ENCODE results near the gene MSI2. TPM values are rescaled to one million over a fixed set of nuclear protein-coding genes. Genes with fewer than 3 reads are reported as not detected.
A peak's percentile ranks its signal among the peaks of the same experiment; 100 is the strongest.

The MSI2 gene
- total RNA-seq, 1 experiment from 2014 or later, result 169 TPM

- Histone ChIP-seq H3K36me3 (ENCODE audit: insufficient read depth, low read length) (no peaks in the 10 kb centered on the region), H3K4me3 (ENCODE audit: low read length) (no peak overlapping the region), H3K9ac (ENCODE audit: low read length) (no peak overlapping the region), H3K27ac (ENCODE audit: low read length) (peak overlapping the region; percentile 61), H3K4me1 (ENCODE audit: low read length) (peaks cover 50% of the 10 kb centered on the region), H3K79me2 (ENCODE audit: low read length) (peaks cover 78% of the 10 kb centered on the region), H3K9me3 (ENCODE audit: low read length) (no peaks in the 10 kb centered on the region), H2AFZ (ENCODE audit: low read length) (no peak overlapping the region), H4K20me1 (ENCODE audit: insufficient read depth, low read depth, low read length) (no peaks in the 10 kb centered on the region), H3K4me2 (ENCODE audit: low read depth, low read length, poor library complexity, severe bottlenecking) (no peak overlapping the region), H3K27me3 (ENCODE audit: low read length) (no peaks in the 10 kb centered on the region), H3K9me2 (replicated peaks; ENCODE audit: insufficient read depth, low read length) (no peaks in the 10 kb centered on the region)
- DNase-seq, result no peak
Measured at GRCh38 chr17:57458718-57459285, 202.5 kb downstream of the MSI2 start.

- Histone ChIP-seq H3K27ac (ENCODE audit: low read length) (peak overlapping the region; percentile 61), H3K9ac (ENCODE audit: low read length) (no peak overlapping the region), H3K79me2 (ENCODE audit: low read length) (peaks cover 81% of the 10 kb centered on the region)
Measured at GRCh38 chr17:57459286-57459915, 203.1 kb downstream of the MSI2 start.

GRCh38 chr17:57461082-57461481 is 204.8 kb downstream of the MSI2 start:
- no peaks in the 10 kb centered on the region for H4K20me1 ChIP-seq (ENCODE audit: insufficient read depth, low read depth, low read length)
- H3K4me2 ChIP-seq (ENCODE audit: low read depth, low read length, poor library complexity, severe bottlenecking), result no peak overlapping the region
- DNase-seq, result no peak
- no peak overlapping the region for H3K9ac ChIP-seq (ENCODE audit: low read length)
- peaks cover 82% of the 10 kb centered on the region for H3K79me2 ChIP-seq (ENCODE audit: low read length)
- H3K9me2 ChIP-seq (replicated peaks; ENCODE audit: insufficient read depth, low read length), result no peaks in the 10 kb centered on the region
- no peaks in the 10 kb centered on the region for H3K9me3 ChIP-seq (ENCODE audit: low read length)
- H3K36me3 ChIP-seq (ENCODE audit: insufficient read depth, low read length), result no peaks in the 10 kb centered on the region
- H2AFZ ChIP-seq (ENCODE audit: low read length), result no peak overlapping the region
- no peaks in the 10 kb centered on the region for H3K27me3 ChIP-seq (ENCODE audit: low read length)
- H3K4me1 ChIP-seq (ENCODE audit: low read length), result peaks cover 73% of the 10 kb centered on the region
- H3K4me3 ChIP-seq (ENCODE audit: low read length), result no peak overlapping the region
- peak overlapping the region; percentile 83 for H3K27ac ChIP-seq (ENCODE audit: low read length)

More at GRCh38 chr17:57459286-57459915, 203.1 kb downstream of the MSI2 start:
- Histone ChIP-seq H2AFZ (ENCODE audit: low read length) (no peak overlapping the region), H3K4me1 (ENCODE audit: low read length) (peaks cover 56% of the 10 kb centered on the region), H3K27me3 (ENCODE audit: low read length) (no peaks in the 10 kb centered on the region), H3K4me2 (ENCODE audit: low read depth, low read length, poor library complexity, severe bottlenecking) (no peak overlapping the region), H3K4me3 (ENCODE audit: low read length) (no peak overlapping the region), H3K9me2 (replicated peaks; ENCODE audit: insufficient read depth, low read length) (no peaks in the 10 kb centered on the region), H4K20me1 (ENCODE audit: insufficient read depth, low read depth, low read length) (no peaks in the 10 kb centered on the region), H3K36me3 (ENCODE audit: insufficient read depth, low read length) (no peaks in the 10 kb centered on the region), H3K9me3 (ENCODE audit: low read length) (no peaks in the 10 kb centered on the region)
- no peak for DNase-seq

GRCh38 chr17:57462007-57462579 is 205.8 kb downstream of the MSI2 start:
- H3K4me1 ChIP-seq (ENCODE audit: low read length), result peaks cover 80% of the 10 kb centered on the region
- no peaks in the 10 kb centered on the region for H4K20me1 ChIP-seq (ENCODE audit: insufficient read depth, low read depth, low read length)
- no peak for DNase-seq
- H2AFZ ChIP-seq (ENCODE audit: low read length), result no peak overlapping the region
- no peaks in the 10 kb centered on the region for H3K36me3 ChIP-seq (ENCODE audit: insufficient read depth, low read length)
- no peak overlapping the region for H3K4me3 ChIP-seq (ENCODE audit: low read length)
- H3K9me3 ChIP-seq (ENCODE audit: low read length), result no peaks in the 10 kb centered on the region
- peaks cover 85% of the 10 kb centered on the region for H3K79me2 ChIP-seq (ENCODE audit: low read length)
- H3K9ac ChIP-seq (ENCODE audit: low read length), result peak overlapping the region; percentile 22; the same call in 1 of the 2 replicates
- H3K27me3 ChIP-seq (ENCODE audit: low read length), result no peaks in the 10 kb centered on the region
- no peaks in the 10 kb centered on the region for H3K9me2 ChIP-seq (replicated peaks; ENCODE audit: insufficient read depth, low read length)
- H3K27ac ChIP-seq (ENCODE audit: low read length), result peak overlapping the region; percentile 83
- no peak overlapping the region for H3K4me2 ChIP-seq (ENCODE audit: low read depth, low read length, poor library complexity, severe bottlenecking)

- Histone ChIP-seq H4K20me1 (ENCODE audit: insufficient read depth, low read depth, low read length) (no peaks in the 10 kb centered on the region), H3K9ac (ENCODE audit: low read length) (no peak overlapping the region), H3K27ac (ENCODE audit: low read length) (peak overlapping the region; percentile 83), H3K27me3 (ENCODE audit: low read length) (no peaks in the 10 kb centered on the region), H3K4me2 (ENCODE audit: low read depth, low read length, poor library complexity, severe bottlenecking) (no peak overlapping the region), H3K9me3 (ENCODE audit: low read length) (no peaks in the 10 kb centered on the region), H3K36me3 (ENCODE audit: insufficient read depth, low read length) (no peaks in the 10 kb centered on the region), H3K4me1 (ENCODE audit: low read length) (peaks cover 90% of the 10 kb centered on the region), H3K4me3 (ENCODE audit: low read length) (no peak overlapping the region), H3K79me2 (ENCODE audit: low read length) (peaks cover 91% of the 10 kb centered on the region), H2AFZ (ENCODE audit: low read length) (no peak overlapping the region), H3K9me2 (replicated peaks; ENCODE audit: insufficient read depth, low read length) (no peaks in the 10 kb centered on the region)
- DNase-seq, result no peak
Measured at GRCh38 chr17:57463103-57463885, 207.0 kb downstream of the MSI2 start.

- Histone ChIP-seq H3K27me3 (ENCODE audit: low read length) (no peaks in the 10 kb centered on the region), H3K9me3 (ENCODE audit: low read length) (no peaks in the 10 kb centered on the region), H2AFZ (ENCODE audit: low read length) (no peak overlapping the region), H3K36me3 (ENCODE audit: insufficient read depth, low read length) (no peaks in the 10 kb centered on the region), H3K9me2 (replicated peaks; ENCODE audit: insufficient read depth, low read length) (no peaks in the 10 kb centered on the region), H3K4me2 (ENCODE audit: low read depth, low read length, poor library complexity, severe bottlenecking) (peak overlapping the region; percentile 59), H3K4me3 (ENCODE audit: low read length) (no peak overlapping the region), H3K27ac (ENCODE audit: low read length) (peak overlapping the region; percentile 83), H4K20me1 (ENCODE audit: insufficient read depth, low read depth, low read length) (no peaks in the 10 kb centered on the region), H3K9ac (ENCODE audit: low read length) (peak overlapping the region; percentile 56), H3K79me2 (ENCODE audit: low read length) (peaks cover 91% of the 10 kb centered on the region), H3K4me1 (ENCODE audit: low read length) (peaks cover 93% of the 10 kb centered on the region)
- no peak for DNase-seq
Measured at GRCh38 chr17:57464191-57464864, 208.0 kb downstream of the MSI2 start.

- peaks cover 92% of the 10 kb centered on the region for H3K4me1 ChIP-seq (ENCODE audit: low read length)
Measured at GRCh38 chr17:57465610-57466009, 209.3 kb downstream of the MSI2 start.

More at GRCh38 chr17:57465610-57466009, 209.3 kb downstream of the MSI2 start:
- Histone ChIP-seq H3K9me3 (ENCODE audit: low read length) (no peaks in the 10 kb centered on the region), H2AFZ (ENCODE audit: low read length) (no peak overlapping the region), H3K36me3 (ENCODE audit: insufficient read depth, low read length) (no peaks in the 10 kb centered on the region), H3K79me2 (ENCODE audit: low read length) (peaks cover 90% of the 10 kb centered on the region), H3K9ac (ENCODE audit: low read length) (peak overlapping the region; percentile 56), H3K27me3 (ENCODE audit: low read length) (no peaks in the 10 kb centered on the region), H3K4me3 (ENCODE audit: low read length) (peak overlapping the region; percentile 27), H3K9me2 (replicated peaks; ENCODE audit: insufficient read depth, low read length) (no peaks in the 10 kb centered on the region), H4K20me1 (ENCODE audit: insufficient read depth, low read depth, low read length) (no peaks in the 10 kb centered on the region), H3K4me2 (ENCODE audit: low read depth, low read length, poor library complexity, severe bottlenecking) (peak overlapping the region; percentile 59), H3K27ac (ENCODE audit: low read length) (peak overlapping the region; percentile 83)
- DNase-seq, result no peak
